ENCODE results near the gene PRAMEF27. TPM values are rescaled to one million over a fixed set of nuclear protein-coding genes. Genes with fewer than 3 reads are reported as not detected.
"Not testable (repeated sequence)": the region's sequence is repeated elsewhere in the genome, so short reads cannot be mapped to it uniquely, and the experiment has no call there.

The PRAMEF27 gene
- not detected in 2 replicates for total RNA-seq
- long read RNA-seq = 0 reads

DNA sequence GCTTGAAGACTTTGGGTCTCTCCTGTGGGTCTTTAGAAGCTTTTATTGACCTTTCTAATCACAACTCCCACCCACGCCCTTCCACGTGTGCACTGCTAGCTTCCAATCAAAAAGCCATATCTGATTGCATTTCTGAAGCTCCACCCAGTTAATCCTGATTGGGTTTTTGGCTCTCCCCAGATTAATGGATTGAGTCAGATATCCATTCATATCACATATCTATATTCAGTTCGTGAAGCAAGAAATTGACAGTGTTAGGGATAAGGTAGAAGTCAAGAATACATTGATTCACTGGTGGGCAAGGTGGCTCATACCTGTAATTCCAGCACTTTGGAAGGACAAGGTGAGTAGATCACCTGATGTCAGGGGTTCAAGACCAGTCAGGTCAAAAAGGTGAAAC lies at the start of gene PRAMEF27:
PRAMEF27 (minus strand) TSS at position 101 of the 400 bp plus-strand sequence. CDS start 2,916 bp downstream, outside the sequence.
- H3K27ac Mint-ChIP-seq (ENCODE audit: unreplicated experiment); DNase-seq (ENCODE audit: low read depth, low spot score); H3K27me3 Mint-ChIP-seq (ENCODE audit: low read depth); H3K36me3 Mint-ChIP-seq (ENCODE audit: low read depth); H3K4me3 Mint-ChIP-seq; H3K9me3 Mint-ChIP-seq; H3K4me1 Mint-ChIP-seq: not testable (repeated sequence)

DNA sequence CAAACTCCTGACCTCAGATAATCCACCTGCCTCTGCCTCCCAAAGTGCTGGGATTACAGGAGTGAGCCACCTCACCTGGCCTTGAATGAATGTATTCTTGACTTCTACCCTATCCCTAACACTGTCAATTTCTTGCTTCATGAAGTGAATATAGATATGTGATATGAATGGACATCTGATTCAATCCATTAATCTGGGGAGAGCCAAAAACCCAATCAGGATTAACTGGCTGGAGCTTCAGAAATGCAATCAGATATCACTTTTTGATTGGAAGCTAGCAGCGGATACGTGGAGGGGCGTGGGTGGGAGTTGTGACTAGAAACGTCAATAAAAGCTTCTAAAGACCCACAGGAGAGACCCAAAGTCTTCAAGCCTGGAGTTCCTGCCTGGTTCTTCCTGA lies 14.1 kb upstream of the PRAMEF27 start, which contains the start of gene PRAMEF25:
PRAMEF25 (plus strand) TSS at position 301 of the 400 bp plus-strand sequence. CDS start 2,920 bp downstream, outside the sequence.
- not testable (repeated sequence) for H3K36me3 Mint-ChIP-seq (ENCODE audit: low read depth); H3K9me3 Mint-ChIP-seq; H3K27ac Mint-ChIP-seq (ENCODE audit: unreplicated experiment); DNase-seq (ENCODE audit: low read depth, low spot score); H3K4me1 Mint-ChIP-seq; H3K4me3 Mint-ChIP-seq; H3K27me3 Mint-ChIP-seq (ENCODE audit: low read depth)

DNA sequence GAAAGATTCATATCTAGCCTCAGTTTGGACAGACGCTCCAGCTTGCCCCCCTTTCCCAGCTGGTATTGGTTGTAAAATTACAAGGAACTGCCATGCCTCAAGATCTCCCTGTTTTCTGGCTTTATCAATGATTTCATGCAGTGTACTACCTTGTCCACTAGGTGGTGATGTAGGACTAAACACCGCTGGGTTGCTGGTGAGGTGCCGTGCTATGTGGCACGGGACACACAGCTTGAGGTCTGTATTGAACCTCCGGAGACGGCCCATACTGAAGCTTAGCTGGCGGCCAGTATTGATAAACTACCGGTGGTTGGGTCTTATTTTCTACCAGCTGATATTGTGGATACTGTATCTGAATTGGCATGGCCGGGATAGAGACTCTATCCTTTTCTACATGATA lies 36.5 kb downstream of the PRAMEF27 start:
- DNase-seq (ENCODE audit: low read depth, low spot score); H3K36me3 Mint-ChIP-seq (ENCODE audit: low read depth); H3K4me1 Mint-ChIP-seq; H3K9me3 Mint-ChIP-seq; H3K27me3 Mint-ChIP-seq (ENCODE audit: low read depth); H3K27ac Mint-ChIP-seq (ENCODE audit: unreplicated experiment); H3K4me3 Mint-ChIP-seq: not testable (repeated sequence)

DNA sequence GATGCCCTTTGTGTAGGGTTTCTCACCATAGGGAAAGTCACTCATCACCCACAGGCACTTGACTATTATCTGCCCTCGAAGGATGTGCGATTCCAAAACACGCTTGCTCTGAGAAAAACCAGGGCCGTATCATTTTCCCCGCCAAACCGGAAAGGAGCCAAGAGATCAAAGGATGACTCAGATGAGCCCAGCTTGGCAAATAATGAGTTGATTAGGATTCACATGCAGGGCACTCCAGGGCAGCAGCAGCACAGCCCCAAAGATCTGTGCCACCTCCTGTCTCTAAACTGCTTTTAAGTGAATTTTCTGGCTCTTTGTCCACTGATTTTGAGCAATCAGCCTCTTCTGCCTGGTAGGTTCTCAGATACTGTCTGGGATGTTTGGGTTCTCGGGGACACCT lies 44.4 kb downstream of the PRAMEF27 start:
- not testable (repeated sequence) for H3K27ac Mint-ChIP-seq (ENCODE audit: unreplicated experiment); H3K9me3 Mint-ChIP-seq; H3K36me3 Mint-ChIP-seq (ENCODE audit: low read depth); H3K27me3 Mint-ChIP-seq (ENCODE audit: low read depth); H3K4me3 Mint-ChIP-seq; H3K4me1 Mint-ChIP-seq; DNase-seq (ENCODE audit: low read depth, low spot score)

DNA sequence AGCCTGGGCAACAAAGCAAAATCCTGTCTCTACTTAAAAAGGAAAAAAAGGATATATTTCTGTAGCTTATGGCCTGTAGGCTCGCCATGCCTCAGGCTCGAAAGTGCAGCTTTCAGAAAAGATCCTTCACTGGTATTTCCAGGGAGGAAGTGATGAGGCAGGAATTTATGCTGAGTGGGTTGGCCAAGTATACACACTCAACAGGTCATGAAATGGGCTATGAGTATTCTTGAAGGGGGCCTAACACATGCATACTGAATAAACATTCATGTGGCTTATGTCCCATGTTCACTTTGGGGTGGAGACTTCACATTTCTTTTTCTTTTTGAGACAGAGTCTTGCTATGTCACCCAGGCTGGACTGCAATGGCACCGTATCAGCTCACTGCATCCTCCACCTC lies 47.0 kb downstream of the PRAMEF27 start:
- not testable (repeated sequence) for H3K4me1 Mint-ChIP-seq

DNA sequence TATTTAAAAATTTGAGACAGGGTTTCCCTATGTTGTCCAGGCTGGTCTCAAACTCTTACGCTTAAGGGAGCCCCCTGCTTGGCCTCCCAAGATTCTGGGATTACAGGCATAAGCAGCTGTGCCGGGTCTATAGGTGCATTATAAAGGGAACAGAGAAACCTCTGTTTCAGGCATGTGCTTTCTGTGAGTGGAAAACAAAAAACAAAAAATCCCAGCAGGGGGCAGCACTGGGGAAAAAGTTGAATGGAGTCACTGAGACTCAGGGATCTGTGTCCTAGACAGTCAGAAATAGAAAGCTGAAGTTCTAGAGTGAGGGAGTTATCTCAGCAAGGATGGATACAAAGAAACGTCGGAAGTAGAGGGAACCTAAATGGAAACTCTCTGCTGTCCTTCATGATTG lies 50.6 kb downstream of the PRAMEF27 start:
- not testable (repeated sequence) for H3K27me3 Mint-ChIP-seq (ENCODE audit: low read depth); H3K4me1 Mint-ChIP-seq; H3K27ac Mint-ChIP-seq (ENCODE audit: unreplicated experiment); H3K36me3 Mint-ChIP-seq (ENCODE audit: low read depth); H3K4me3 Mint-ChIP-seq; DNase-seq (ENCODE audit: low read depth, low spot score); H3K9me3 Mint-ChIP-seq

More for the DNA sequence above, 47.0 kb downstream of the PRAMEF27 start:
- not testable (repeated sequence) for H3K27ac Mint-ChIP-seq (ENCODE audit: unreplicated experiment); H3K4me3 Mint-ChIP-seq; H3K9me3 Mint-ChIP-seq; H3K36me3 Mint-ChIP-seq (ENCODE audit: low read depth); DNase-seq (ENCODE audit: low read depth, low spot score); H3K27me3 Mint-ChIP-seq (ENCODE audit: low read depth)

Other genes starting within 250 kb of the PRAMEF27 start
- not detected in 2 replicates for gene PRAMEF11, start 225.2 kb downstream of the PRAMEF27 start, total RNA-seq
- gene HNRNPCL1, start 207.9 kb downstream of the PRAMEF27 start, total RNA-seq = not detected in 2 replicates
- not detected in 2 replicates for gene PRAMEF2, start 199.5 kb downstream of the PRAMEF27 start, total RNA-seq
- gene PRAMEF4, start 170.4 kb downstream of the PRAMEF27 start, total RNA-seq = not detected in 2 replicates
- gene PRAMEF10, start 158.3 kb downstream of the PRAMEF27 start, total RNA-seq = not detected in 2 replicates
- not detected in 2 replicates for gene PRAMEF7, start 140.0 kb downstream of the PRAMEF27 start, total RNA-seq
- gene PRAMEF6, start 109.0 kb downstream of the PRAMEF27 start, total RNA-seq = not detected in 2 replicates
- gene HNRNPCL3, start 4.2 kb upstream of the PRAMEF27 start, total RNA-seq = not detected in 2 replicates
- not detected in 2 replicates for gene PRAMEF25, start 14.2 kb upstream of the PRAMEF27 start, total RNA-seq
- not detected in 2 replicates for gene HNRNPCL2, start 60.3 kb upstream of the PRAMEF27 start, total RNA-seq
- gene PRAMEF26, start 99.4 kb upstream of the PRAMEF27 start, total RNA-seq = not detected in 2 replicates
- not detected in 2 replicates for gene HNRNPCL4, start 109.1 kb upstream of the PRAMEF27 start, total RNA-seq
- not detected in 2 replicates for gene PRAMEF9, start 115.3 kb upstream of the PRAMEF27 start, total RNA-seq
- not detected in 2 replicates for gene PRAMEF13, start 144.8 kb upstream of the PRAMEF27 start, total RNA-seq
- not detected in 2 replicates for gene PRAMEF18, start 169.6 kb upstream of the PRAMEF27 start, total RNA-seq
- not detected in 2 replicates for gene PRAMEF5, start 197.6 kb upstream of the PRAMEF27 start, total RNA-seq
- gene PRAMEF8, start 228.6 kb upstream of the PRAMEF27 start, total RNA-seq = not detected in 2 replicates
- not detected in 2 replicates for gene PRAMEF33, start 247.0 kb upstream of the PRAMEF27 start, total RNA-seq

Measured in neural crest cell (in vitro differentiated cells).